ENCODE results near the gene PPP1R8. TPM values are rescaled to one million over a fixed set of nuclear protein-coding genes. Genes with fewer than 3 reads are reported as not detected.

Gene PPP1R8
- total and polyA plus RNA-seq, 2 of the 8 experiments (the other 6 are each of a cell fraction or from before 2014, with no cell fraction given): 33.4 to 51.8 TPM

DNA sequence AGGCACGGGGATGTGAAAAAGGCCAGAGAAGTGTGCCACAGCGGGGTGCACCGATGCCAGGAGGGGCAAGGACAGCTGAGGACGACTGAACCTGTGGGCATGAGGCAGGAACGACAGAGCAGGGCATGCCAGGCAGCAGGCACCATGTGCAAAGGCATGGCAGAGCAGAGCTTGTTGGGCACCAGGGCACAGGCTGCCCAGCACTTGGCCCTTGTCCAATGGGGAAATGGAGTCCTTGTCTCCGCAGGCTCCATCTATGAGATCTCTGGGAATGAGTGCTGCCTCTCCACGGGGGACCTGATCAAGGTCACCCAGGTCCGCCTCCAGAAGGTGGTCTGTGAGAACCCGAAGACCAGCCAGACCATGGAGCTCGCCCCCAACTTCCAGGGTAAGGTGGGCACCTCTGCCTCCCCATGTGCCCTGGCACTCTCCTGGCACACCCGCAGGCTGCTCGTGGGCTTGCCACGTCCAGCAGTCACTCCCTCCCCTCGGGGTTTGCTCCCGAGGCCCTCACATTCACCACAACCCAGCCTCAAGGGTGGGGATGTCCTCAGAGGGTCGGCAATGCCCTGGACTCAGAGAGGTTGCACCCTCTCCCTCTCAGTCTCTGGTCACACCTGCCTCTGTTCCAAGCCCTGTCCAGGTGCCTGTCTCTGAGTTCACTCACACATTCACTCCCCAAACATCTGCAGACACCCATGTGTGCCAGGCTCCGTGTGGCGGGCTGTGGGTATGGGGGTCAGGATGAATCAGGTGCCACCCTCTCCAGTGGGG, 45.9 kb downstream of the PPP1R8 start:
- peaks cover 0 to 11% (median 5%) of the 10 kb centered on the region in 4 experiments; a peak in 6 of 7 replicates for H3K4me1 ChIP-seq (replicated peaks in 1 of 4; ENCODE audit: control insufficient read depth in 3 of 4, insufficient read depth in 4 of 4, low read length in 3 of 4)
- CTCF ChIA-PET (ENCODE audit: partially characterized antibody): interaction anchor here (0.7 to 2.8 kb wide), 4 partner anchors 10 to 68 kb away, joined by 3 to 9 read pairs (median 6); no protein-coding TSS in a partner anchor
- H3K27ac ChIP-seq (ENCODE audit: low read depth, low read length): no peak overlapping the region

More for the DNA sequence above, 45.9 kb downstream of the PPP1R8 start:
- Histone ChIP-seq H2BK120ac (replicated peaks; ENCODE audit: low read depth, low read length) (no peak overlapping the region), H2BK5ac (ENCODE audit: low read depth, low read length) (no peak overlapping the region), H3K79me1 (ENCODE audit: low read depth, low read length) (no peaks in the 10 kb centered on the region), H3K23me2 (ENCODE audit: low read depth, low read length) (peaks cover 9% of the 10 kb centered on the region; the same call in 1 of the 2 replicates), H3K9ac (replicated peaks in 1 of 4; ENCODE audit: extremely low read depth in 1 of 4, low read depth in 3 of 4, low read length in 3 of 4) (no peak overlapping the region), H2BK12ac (ENCODE audit: low read depth, low read length) (no peak overlapping the region), H4K5ac (ENCODE audit: insufficient read length, low read depth, low read length) (no peak overlapping the region), H3K27me3 (replicated peaks in 1 of 4; ENCODE audit: control insufficient read depth in 3 of 4, extremely low read depth in 1 of 4, insufficient read depth in 3 of 4, low read length in 3 of 4) (peaks cover 0 to 6% (median 2%) of the 10 kb centered on the region in 4 experiments; a peak in 4 of 7 replicates), H4K8ac (ENCODE audit: extremely low read depth, insufficient read depth, low read length) (no peak overlapping the region), H3K4ac (replicated peaks; ENCODE audit: insufficient read length, low read depth, low read length) (no peak overlapping the region), H3K14ac (ENCODE audit: insufficient read length) (no peak overlapping the region), H4K91ac (replicated peaks; ENCODE audit: insufficient read length, low read length) (no peak overlapping the region), H4K20me1 (replicated peaks in 1 of 2; ENCODE audit: control insufficient read depth in 1 of 2, insufficient read depth in 2 of 2, low read length in 2 of 2) (no peaks in the 10 kb centered on the region), H2BK15ac (ENCODE audit: low read length) (no peak overlapping the region), H2AFZ (ENCODE audit: low read length) (no peak overlapping the region), H3K23ac (ENCODE audit: insufficient read length) (no peak overlapping the region), H3K79me2 (ENCODE audit: control insufficient read depth in 1 of 2, insufficient read depth in 2 of 2, low read length in 2 of 2) (no peaks in the 10 kb centered on the region), H2AK5ac (ENCODE audit: low read depth, low read length) (no peak overlapping the region), H3K56ac (replicated peaks; ENCODE audit: insufficient read length, low read depth, low read length) (no peak overlapping the region), H3K4me3 (ENCODE audit: extremely low read depth in 1 of 4, insufficient read depth in 2 of 4, low read depth in 3 of 4, low read length in 4 of 4) (no peak overlapping the region), H3K18ac (ENCODE audit: extremely low read depth, low read length) (no peak overlapping the region), H3K4me2 (ENCODE audit: insufficient read depth in 1 of 2, low read depth in 2 of 2, low read length in 2 of 2) (no peak overlapping the region), H3K36me3 (ENCODE audit: control insufficient read depth in 2 of 4, insufficient read depth in 4 of 4, low read length in 3 of 4) (no peaks in the 10 kb centered on the region; a peak in 1 of 8 replicates), H2BK20ac (ENCODE audit: low read length) (no peak overlapping the region), H3K9me3 (ENCODE audit: insufficient read depth in 2 of 2, low read depth in 1 of 2, low read length in 1 of 2) (no peaks in the 10 kb centered on the region)
- DNase-seq (ENCODE audit: low read depth in 1 of 2, low spot score in 2 of 2) (no peak), FAIRE-seq (no peak)
- 92% methylated on average over 18 of the region's 18 CpGs; no CpG with 5 or more reads in 1 of the 2 experiments for WGBS, 2 experiments (ENCODE audit: extremely low coverage in 1 of 2, insufficient coverage in 1 of 2, insufficient read length in 1 of 2, insufficient replicate concordance in 2 of 2, low coverage in 1 of 2, low lambda C conversion rate in 2 of 2, missing lambda C conversion rate in 1 of 2)
- POLR2A ChIA-PET (ENCODE audit: partially characterized antibody): interaction anchor here (0.7 to 1.7 kb wide), 5 partner anchors 9 to 31 kb away, joined by 3 to 6 read pairs (median 5); no protein-coding TSS in a partner anchor
- TF ChIP-seq CHD1 (IDR thresholded peaks at IDR 0.05; ENCODE audit: low read depth, low read length): no peak
- no peak for TF ChIP-seq POLR2AphosphoS5 (IDR thresholded peaks at IDR 0.05; ENCODE audit: low read depth, low read length)
- TF ChIP-seq TCF12 (IDR thresholded peaks at IDR 0.05; ENCODE audit: low read depth, low read length): no peak
- TF ChIP-seq SRF (IDR thresholded peaks at IDR 0.05; ENCODE audit: low read depth, low read length): no peak
- TF ChIP-seq SUZ12 (IDR thresholded peaks at IDR 0.05; ENCODE audit: low read length): no peak
- TF ChIP-seq TAF7 (optimal IDR thresholded peaks at IDR 0.05; ENCODE audit: borderline replicate concordance, low read depth, low read length): no peak
- TF ChIP-seq HDAC2 (IDR thresholded peaks at IDR 0.05; ENCODE audit: borderline replicate concordance in 1 of 2, low read depth in 2 of 2, low read length in 2 of 2): no peak
- TF ChIP-seq, protein P1, sequence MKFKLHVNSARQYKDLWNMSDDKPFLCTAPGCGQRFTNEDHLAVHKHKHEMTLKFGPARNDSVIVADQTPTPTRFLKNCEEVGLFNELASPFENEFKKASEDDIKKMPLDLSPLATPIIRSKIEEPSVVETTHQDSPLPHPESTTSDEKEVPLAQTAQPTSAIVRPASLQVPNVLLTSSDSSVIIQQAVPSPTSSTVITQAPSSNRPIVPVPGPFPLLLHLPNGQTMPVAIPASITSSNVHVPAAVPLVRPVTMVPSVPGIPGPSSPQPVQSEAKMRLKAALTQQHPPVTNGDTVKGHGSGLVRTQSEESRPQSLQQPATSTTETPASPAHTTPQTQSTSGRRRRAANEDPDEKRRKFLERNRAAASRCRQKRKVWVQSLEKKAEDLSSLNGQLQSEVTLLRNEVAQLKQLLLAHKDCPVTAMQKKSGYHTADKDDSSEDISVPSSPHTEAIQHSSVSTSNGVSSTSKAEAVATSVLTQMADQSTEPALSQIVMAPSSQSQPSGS (IDR thresholded peaks at IDR 0.05; ENCODE audit: low read length): no peak
- TF ChIP-seq, protein P2, sequence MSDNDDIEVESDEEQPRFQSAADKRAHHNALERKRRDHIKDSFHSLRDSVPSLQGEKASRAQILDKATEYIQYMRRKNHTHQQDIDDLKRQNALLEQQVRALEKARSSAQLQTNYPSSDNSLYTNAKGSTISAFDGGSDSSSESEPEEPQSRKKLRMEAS (IDR thresholded peaks at IDR 0.05): no peak

All from H1 (cell line).